Small intestine (tissue), 4 donors: ENCODE measurements around the gene USP4. TPM values are rescaled to one million over a fixed set of nuclear protein-coding genes. Genes with fewer than 3 reads are reported as not detected.

Experiments
- polyA plus RNA-seq, 4 donors: library from polyadenylated mRNA; stranded (reverse) in 3 of 4; unstranded in 1 of 4; fragments of 200-250 nt in 3 of 4; fragments of 120-200 nt in 1 of 4; gene quantifications; one replicate each; pipeline versions ENCODE4 v1.2.1 to v1.2.3, GENCODE V29; 2013
- donor health status: healthy with polysubstance abuse.
- donor health status: Bipolar disorder and iron deficiency.
- donor health status: healthy.

The USP4 gene
- polyA plus RNA-seq, 4 donors: 21.3 to 44.8 (median 24.8) TPM

Other genes with a start within 250 kb of the USP4 start
- gene QRICH1, start 246.0 kb downstream of the USP4 start, polyA plus RNA-seq: 10 to 100 TPM; 27.9 to 57.8 (median 38.8) TPM
- 100 to 1,000 TPM; 292 to 425 (median 377) TPM for gene QARS1, start 235.3 kb downstream of the USP4 start, polyA plus RNA-seq
- 10 to 100 TPM; 20.1 to 39.6 (median 24.2) TPM for gene USP19, start 219.2 kb downstream of the USP4 start, polyA plus RNA-seq
- 100 to 1,000 TPM; 124 to 598 (median 246) TPM for gene LAMB2, start 207.0 kb downstream of the USP4 start, polyA plus RNA-seq
- gene CCDC71, start 173.7 kb downstream of the USP4 start, polyA plus RNA-seq: 10 to 100 TPM; 13.0 to 24.2 (median 17.9) TPM
- gene KLHDC8B, start 168.5 kb downstream of the USP4 start, polyA plus RNA-seq: 10 to 100 TPM in 2 of 4 donors, 1 to 10 TPM in 2; 6.3 to 58.0 (median 13.8) TPM
- gene C3orf62, start 62.8 kb downstream of the USP4 start, polyA plus RNA-seq: 10 to 100 TPM in 1 of 4 donors, 1 to 10 TPM in 3; 4.5 to 11.1 (median 6.0) TPM
- 100 to 1,000 TPM; 183 to 419 (median 337) TPM for gene GPX1, start 18.3 kb upstream of the USP4 start, polyA plus RNA-seq
- 100 to 1,000 TPM; 309 to 371 (median 362) TPM for gene RHOA, start 71.9 kb upstream of the USP4 start, polyA plus RNA-seq
- 10 to 100 TPM; 23.5 to 41.8 (median 32.2) TPM for gene TCTA, start 72.4 kb upstream of the USP4 start, polyA plus RNA-seq
- 10 to 100 TPM; 15.4 to 48.7 (median 27.4) TPM for gene AMT, start 82.4 kb upstream of the USP4 start, polyA plus RNA-seq
- gene NICN1, start 89.3 kb upstream of the USP4 start, polyA plus RNA-seq: 10 to 100 TPM in 1 of 4 donors, 1 to 10 TPM in 3; 2.2 to 14.1 (median 5.4) TPM
- gene DAG1, start 130.2 kb upstream of the USP4 start, polyA plus RNA-seq: 10 to 100 TPM in 2 of 4 donors, 1 to 10 TPM in 2; 3.8 to 42.6 (median 23.8) TPM
- gene BSN, start 214.4 kb upstream of the USP4 start, polyA plus RNA-seq: under 1 TPM in 3 of 4 donors, not detected in 1; under 0.01 to 0.69 (median 0.64) TPM